PC-3 (cell line): ENCODE measurements around the gene ARL3. TPM values are rescaled to one million over a fixed set of nuclear protein-coding genes. Genes with fewer than 3 reads are reported as not detected.

Experiments
- ATAC-seq: fragments of 200-7000 bp; cut with Tn5 transposase; 2 replicates; pipeline ENCODE4 v1.9.1; 2020; ENCODE audit warnings: mild to moderate bottlenecking, moderate library complexity
- Bru-seq: library from RNA; stranded (reverse); fragments of 400-500 nt; gene quantifications from one replicate; lab custom pipeline; 2021; lab: Mats Ljungman, UMichigan
- BruChase-seq, 2 experiments: library from RNA; stranded (reverse); fragments of 400-500 nt; gene quantifications; one replicate each; lab custom pipeline; 2021; lab: Mats Ljungman, UMichigan
- BruUV-seq: library from RNA; stranded (reverse); fragments of 400-500 nt; replicated peaks from 2 replicates; lab custom pipeline; 2021; lab: Mats Ljungman, UMichigan
- CTCF ChIA-PET: fragments of 300-600 bp; sonication (Branson Sonifier 250); formaldehyde crosslinking; loops from one replicate; lab custom pipeline; 2022; ENCODE audit warnings: antibody characterized with exemption; lab: Charles Lee
- POLR2A ChIA-PET: fragments of 300-600 bp; sonication (Branson Sonifier 250); formaldehyde crosslinking; loops from one replicate; lab custom pipeline; 2022; ENCODE audit warnings: antibody characterized with exemption; ENCODE audit not compliant: unreplicated experiment; lab: Charles Lee
- DNase-seq: peaks from one replicate; pipeline ENCODE4 v3.0.0-alpha.2; 2015
- H2AFZ ChIP-seq: fragments of 300-600 bp; sonication (generic); 2 replicates; pipeline ENCODE4 v1.6.0; 2016; ENCODE audit warnings: antibody characterized with exemption, low read length
- H3F3A ChIP-seq: fragments of 300-600 bp; sonication (generic); one replicate; pipeline ENCODE4 v1.6.0; 2017; ENCODE audit warnings: antibody characterized with exemption, low read length, control low read depth, mild to moderate bottlenecking; ENCODE audit not compliant: unreplicated experiment
- H3K27ac ChIP-seq: fragments of 300-600 bp; sonication (generic); 2 replicates; pipeline ENCODE4 v1.5.1; 2016; ENCODE audit warnings: mild to moderate bottlenecking, low read length
- H3K27me3 ChIP-seq: fragments of 300-600 bp; sonication (generic); 2 replicates; pipeline ENCODE4 v1.6.1; 2016; ENCODE audit warnings: low read length, mixed read lengths
- H3K36me3 ChIP-seq: fragments of 300-600 bp; sonication (generic); 2 replicates; pipeline ENCODE4 v1.6.1; 2016; ENCODE audit warnings: low read depth, mixed run types, low read length, mixed read lengths
- H3K4me1 ChIP-seq: fragments of 300-600 bp; sonication (generic); 2 replicates; pipeline ENCODE4 v1.5.1; 2016; ENCODE audit warnings: low read length; ENCODE audit not compliant: insufficient read depth
- H3K4me2 ChIP-seq: fragments of 300-600 bp; sonication (generic); 2 replicates; pipeline ENCODE4 v1.6.0; 2016; ENCODE audit warnings: low read length
- H3K4me3 ChIP-seq: fragments of 300-600 bp; sonication (generic); 2 replicates; pipeline ENCODE4 v1.5.1; 2016; ENCODE audit warnings: mild to moderate bottlenecking, low read length, mixed read lengths
- H3K79me2 ChIP-seq: fragments of 300-600 bp; sonication (generic); 2 replicates; pipeline ENCODE4 v1.6.1; 2017; ENCODE audit warnings: low read length, mixed read lengths
- H3K9ac ChIP-seq: fragments of 300-600 bp; sonication (generic); 2 replicates; pipeline ENCODE4 v1.6.0; 2016; ENCODE audit warnings: mild to moderate bottlenecking, low read length
- H3K9me2 ChIP-seq: fragments of 300-600 bp; sonication (generic); replicated peaks from 2 replicates; pipeline ENCODE4 v1.6.1; 2016; ENCODE audit warnings: mixed run types, low read length, mixed read lengths
- H3K9me3 ChIP-seq: fragments of 300-600 bp; sonication (generic); 2 replicates; pipeline ENCODE4 v1.6.1; 2016; ENCODE audit warnings: low read length, mixed read lengths
- H4K20me1 ChIP-seq: fragments of 300-600 bp; sonication (generic); 2 replicates; pipeline ENCODE4 v1.6.1; 2016; ENCODE audit warnings: low read length, mixed read lengths
- CTCF ChIP-seq: fragments of 300-600 bp; sonication (generic); conservative IDR thresholded peaks from 2 replicates; pipeline ENCODE4 v1.5.1; 2017; ENCODE audit warnings: antibody characterized with exemption, low read depth, mild to moderate bottlenecking, low read length
- EZH2 ChIP-seq: fragments of 300-600 bp; sonication (generic); IDR thresholded peaks from one replicate; pipeline ENCODE4 v1.6.1; 2017; ENCODE audit warnings: antibody characterized with exemption, mild to moderate bottlenecking, low read length; ENCODE audit not compliant: unreplicated experiment
- EZH2phosphoT487 ChIP-seq: fragments of 300-600 bp; sonication (generic); IDR thresholded peaks from 2 replicates; pipeline ENCODE4 v1.6.1; 2018; ENCODE audit warnings: mild to moderate bottlenecking, antibody characterized with exemption, low read length, borderline replicate concordance
- intact Hi-C: fragments of 100-400 bp; cut with micrococcal nuclease; formaldehyde crosslinking; loops from 2 replicates; pipeline ENCODE4 v1.9.0; 2023
- long read RNA-seq: library from polyadenylated mRNA; unstranded; transcript quantifications from one replicate; pipeline ENCODE4 v2.0.0, GENCODE V29; 2021; ENCODE audit not compliant: unreplicated experiment
- total RNA-seq: library from RNA; depleted of rRNA; stranded (reverse); fragments of >200 nt; gene quantifications from 2 replicates; pipeline ENCODE4 v1.2.3, GENCODE V29; 2014; rRNA removed

Gene ARL3
- 2.5 and 2.8 TPM in 2 replicates for total RNA-seq
- percentile 49 among the genes with signal in this experiment for Bru-seq, nascent RNA
- BruChase-seq, experiment 1, labeled RNA remaining after a 6-hour chase: percentile 54 among the genes with signal in this experiment
- BruChase-seq, experiment 2, labeled RNA remaining after a 2-hour chase: percentile 46 among the genes with signal in this experiment
- long read RNA-seq, transcript ARL3-201 (6 exons, 3,844 nt): major isoform, 16 of 28 reads
- long read RNA-seq, partial matches to known transcripts: 7 of 28 reads
- long read RNA-seq, other reads (novel, unspliced or antisense): 5 of 28 reads

GRCh38 chr10:102713814-102714620, at the start of gene ARL3:
ARL3 (minus strand) TSS chr10:102714397; CDS start chr10:102714275, 122 bp downstream.
- H3K36me3 ChIP-seq: no peaks in the 10 kb centered on the region
- H3K9me3 ChIP-seq: no peaks in the 10 kb centered on the region
- H3K9me2 ChIP-seq: no peaks in the 10 kb centered on the region
- peak within 1 kb of the TSS; percentile 89 for H3K9ac ChIP-seq
- peak; percentile 89 for ATAC-seq
- H3K27ac ChIP-seq: 0 out of 2 replicates have a peak within 1 kb of the TSS, but pooled peaks have one; percentile 34
- peak within 1 kb of the TSS; percentile 99 for H3K4me2 ChIP-seq
- no peak for TF ChIP-seq EZH2phosphoT487
- TF ChIP-seq EZH2: no peak
- 0 out of 2 replicates have a peak, but pooled peaks have one; percentile 27 for TF ChIP-seq CTCF
- DNase-seq: peak; percentile 98
- ChIA-PET CTCF (interaction anchor here (1.2 kb wide), 1 partner anchor 45 kb away, joined by 4 read pairs; no protein-coding TSS in a partner anchor), POLR2A (interaction anchor here (0.6 to 0.9 kb wide), 3 partner anchors 39 to 68 kb away, joined by 4 to 7 read pairs (median 4); no protein-coding TSS in a partner anchor)
- peaks cover 19% of the 10 kb centered on the region; the same call in 1 of the 2 replicates for H3K79me2 ChIP-seq
- intact Hi-C loops: loop anchor here (2.0 to 5.0 kb wide), 3 partner anchors 37 to 212 kb away; partner anchors contain the start of genes ACTR1A and SUFU
- H2AFZ ChIP-seq: peak within 1 kb of the TSS; percentile 94
- H4K20me1 ChIP-seq: no peaks in the 10 kb centered on the region
- H3K4me3 ChIP-seq: peak within 1 kb of the TSS; percentile 79
- no TSS peak for BruUV-seq
- H3K4me1 ChIP-seq: peaks cover 18% of the 10 kb centered on the region
- no peaks in the 10 kb centered on the region for H3F3A ChIP-seq
- no peaks in the 10 kb centered on the region for H3K27me3 ChIP-seq

GRCh38 chr10:102763037-102763607, 48.9 kb upstream of the ARL3 start:
- H3K9me2 ChIP-seq: no peaks in the 10 kb centered on the region
- no peak overlapping the region for H3K27ac ChIP-seq
- H3K27me3 ChIP-seq: no peaks in the 10 kb centered on the region
- no peak for TF ChIP-seq CTCF
- no peak for TF ChIP-seq EZH2
- TF ChIP-seq EZH2phosphoT487: no peak
- intact Hi-C loops: no loop called here
- no peaks in the 10 kb centered on the region for H4K20me1 ChIP-seq
- POLR2A ChIA-PET: no interaction called here
- peaks cover 11% of the 10 kb centered on the region for H3K79me2 ChIP-seq
- ATAC-seq: no peak
- peaks cover 9% of the 10 kb centered on the region; the same call in 1 of the 2 replicates for H3K4me1 ChIP-seq
- CTCF ChIA-PET: no interaction called here
- no peak overlapping the region for H3K9ac ChIP-seq
- no peak for DNase-seq
- H3F3A ChIP-seq: no peaks in the 10 kb centered on the region
- no peak overlapping the region for H3K4me2 ChIP-seq
- H3K9me3 ChIP-seq: no peaks in the 10 kb centered on the region
- H3K36me3 ChIP-seq: no peaks in the 10 kb centered on the region
- no peak overlapping the region for H3K4me3 ChIP-seq
- H2AFZ ChIP-seq: no peak overlapping the region
- no TSS peak for BruUV-seq
